Endothelial cell of umbilical vein (primary cell): ENCODE measurements around the gene DDX31.

Source experiments
- CTCF ChIP-seq, 2 donors: IDR thresholded peaks; 1 replicate in 1 of 2; 2 replicates in 1 of 2; pipeline ENCODE4 v1.5.1; 2011; ENCODE audit warnings: low read length in 2 of 2, mild to moderate bottlenecking in 2 of 2, moderate library complexity in 2 of 2, control low read depth in 1 of 2, inconsistent platforms in 1 of 2, low read depth in 1 of 2; ENCODE audit not compliant: insufficient read depth in 1 of 2; ENCODE audit errors: extremely low read depth in 1 of 2
- EZH2 ChIP-seq: IDR thresholded peaks from 2 replicates; pipeline ENCODE4 v1.6.1; 2012; ENCODE audit warnings: borderline replicate concordance, low read depth, mild to moderate bottlenecking, moderate library complexity, low read length, inconsistent platforms; ENCODE audit not compliant: severe bottlenecking
- FOS ChIP-seq: IDR thresholded peaks from 2 replicates; pipeline ENCODE4 v1.6.1; 2011; ENCODE audit warnings: mild to moderate bottlenecking, low read length, moderate library complexity, borderline replicate concordance; ENCODE audit not compliant: insufficient read depth
- GATA2 ChIP-seq: IDR thresholded peaks from 2 replicates; pipeline ENCODE4 v1.7.0; 2011; ENCODE audit warnings: low read depth, mild to moderate bottlenecking, moderate library complexity, mixed read lengths, low read length; ENCODE audit not compliant: insufficient read length, insufficient read depth
- JUN ChIP-seq: IDR thresholded peaks from 2 replicates; pipeline ENCODE4 v1.6.1; 2011; ENCODE audit warnings: borderline replicate concordance, low read depth; ENCODE audit not compliant: insufficient read length, insufficient read depth
- MAX ChIP-seq: IDR thresholded peaks from 2 replicates; pipeline ENCODE4 v1.6.1; 2011; ENCODE audit not compliant: insufficient read depth, insufficient read length
- MYC ChIP-seq: IDR thresholded peaks from one replicate; pipeline ENCODE4 v1.6.1; 2011; ENCODE audit warnings: mild to moderate bottlenecking, low read depth, low read length
- POLR2A ChIP-seq: IDR thresholded peaks from 2 replicates; pipeline ENCODE4 v1.6.1; 2012; ENCODE audit warnings: low read depth, mild to moderate bottlenecking, control low read depth, low read length
- POLR2AphosphoS5 ChIP-seq: IDR thresholded peaks from 2 replicates; pipeline ENCODE4 v1.6.1; 2012; ENCODE audit warnings: low read depth, mild to moderate bottlenecking, control low read depth, low read length, moderate library complexity; ENCODE audit not compliant: insufficient read depth

DNA sequence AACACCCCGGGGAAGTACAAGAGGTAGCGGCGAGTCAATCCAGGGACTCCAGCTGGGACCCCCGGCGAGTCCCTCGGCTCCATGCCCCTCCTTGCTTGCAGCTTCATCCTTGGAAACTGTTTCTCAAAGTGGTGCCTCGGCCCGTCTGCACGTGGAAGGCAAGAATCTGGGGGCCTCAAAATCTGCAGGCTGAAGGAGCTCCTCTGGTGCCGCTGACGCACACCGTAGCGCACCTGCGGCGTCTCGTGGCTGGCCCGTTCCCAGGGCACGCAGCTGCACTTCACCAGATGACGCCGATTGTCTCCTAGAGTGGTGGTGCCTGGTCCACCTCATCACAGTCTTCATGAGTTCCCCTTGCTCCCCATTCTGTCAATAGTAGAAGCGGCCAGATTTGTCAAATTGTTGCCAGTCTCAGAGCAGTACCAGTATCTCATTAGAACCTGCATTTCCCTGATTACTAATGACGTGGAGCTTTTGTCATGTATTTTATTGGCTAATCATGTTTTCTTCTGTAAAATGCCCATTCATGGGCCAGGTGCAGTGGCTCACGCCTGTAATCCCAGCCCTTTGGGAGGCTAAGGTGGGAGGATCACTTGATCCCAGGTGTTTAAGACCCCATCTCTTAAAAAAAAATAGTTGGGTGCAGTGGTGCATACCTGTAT, 39.1 kb upstream of the DDX31 start:
- TF ChIP-seq POLR2AphosphoS5 (no peak), CTCF (IDR thresholded peaks at IDR 0.05; ENCODE audit: extremely low read depth in 1 of 2, insufficient read depth in 1 of 2, low read depth in 1 of 2, low read length in 2 of 2) (no peak), POLR2A (no peak), MYC (no peak), JUN (no peak), EZH2 (no peak), MAX (no peak), FOS (no peak), GATA2 (no peak)
